ENCODE measurements around the gene IFT20.
A peak's percentile ranks its signal among the peaks of the same experiment; 100 is the strongest.

The IFT20 gene

DNA sequence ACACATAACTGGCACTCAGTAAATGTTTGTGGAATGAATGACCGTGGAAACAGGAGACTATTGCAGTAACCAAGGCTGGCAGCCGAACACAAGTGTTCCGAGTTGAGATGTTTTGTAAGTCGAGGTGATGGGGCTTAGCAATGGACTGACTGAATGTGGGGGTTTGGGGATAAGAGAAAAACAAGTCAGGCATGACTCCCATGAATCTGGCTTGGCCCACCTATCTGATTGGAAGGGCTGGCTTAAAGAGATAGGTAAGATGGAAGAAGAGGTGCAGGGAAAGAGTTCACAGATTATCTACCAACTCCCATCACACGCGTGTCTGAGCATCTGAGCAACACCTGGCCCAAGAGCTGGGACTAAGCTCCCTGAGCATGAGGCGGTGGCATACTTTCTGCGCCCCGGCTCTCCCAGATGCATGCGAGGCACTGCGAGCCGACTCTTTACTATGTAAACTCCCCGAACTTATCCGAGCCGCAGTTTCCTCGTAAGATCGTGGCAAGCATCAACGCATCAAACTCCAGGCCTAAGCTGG is 539 bp downstream of the IFT20 start:
- no peak for DNase-seq

DNA sequence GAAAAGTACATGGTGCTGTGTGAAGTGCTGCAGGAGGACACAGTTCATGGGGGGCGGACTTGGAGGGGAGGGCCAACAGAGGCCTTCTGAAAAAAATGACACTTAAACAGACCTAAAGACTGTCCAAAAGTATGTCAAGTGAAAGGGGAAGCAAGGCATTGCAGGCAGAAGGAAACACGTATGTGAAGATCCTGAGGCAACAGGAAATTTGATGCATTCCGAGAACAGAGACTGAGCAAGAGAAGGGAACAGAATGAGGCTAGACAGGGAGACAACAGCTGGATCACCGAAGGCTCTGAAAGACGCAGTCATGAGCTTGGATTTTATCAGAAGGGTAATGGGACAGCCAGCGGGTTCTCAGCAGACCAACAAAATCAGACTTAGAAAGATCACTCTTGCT is 1.1 kb downstream of the IFT20 start:
- DNase-seq = no peak

DNA sequence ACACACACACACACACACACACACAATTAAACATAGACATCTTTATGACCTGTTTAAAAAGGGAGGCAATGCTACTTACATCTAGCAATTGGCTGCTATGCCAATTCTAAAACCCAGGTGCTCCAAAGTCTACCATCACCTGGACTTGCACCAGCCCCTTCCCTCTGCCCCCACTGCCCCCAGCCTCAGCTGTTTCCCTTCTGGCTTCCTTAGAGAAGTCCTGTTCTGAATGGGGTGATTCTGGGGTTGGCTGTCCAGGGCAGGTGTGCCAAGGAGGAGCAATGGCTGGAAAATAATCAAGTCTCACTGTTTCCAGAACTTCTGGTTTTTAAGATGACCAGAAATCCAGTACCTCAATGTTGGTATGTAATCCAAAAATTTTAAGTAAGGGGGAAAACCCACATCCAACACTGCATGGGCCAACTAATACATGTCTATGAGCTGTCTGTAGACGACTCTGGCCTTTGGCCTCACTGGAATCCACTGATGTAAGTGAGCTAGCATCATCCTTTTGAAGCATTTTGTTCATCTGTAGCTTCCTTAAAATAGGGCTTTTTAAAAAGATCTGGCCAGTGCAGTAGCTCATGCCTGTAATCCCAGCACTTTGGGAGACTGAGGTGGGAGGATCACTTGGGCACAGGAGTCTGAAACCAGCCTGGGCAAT is 2.1 kb downstream of the IFT20 start:
- DNase-seq = no peak

DNA sequence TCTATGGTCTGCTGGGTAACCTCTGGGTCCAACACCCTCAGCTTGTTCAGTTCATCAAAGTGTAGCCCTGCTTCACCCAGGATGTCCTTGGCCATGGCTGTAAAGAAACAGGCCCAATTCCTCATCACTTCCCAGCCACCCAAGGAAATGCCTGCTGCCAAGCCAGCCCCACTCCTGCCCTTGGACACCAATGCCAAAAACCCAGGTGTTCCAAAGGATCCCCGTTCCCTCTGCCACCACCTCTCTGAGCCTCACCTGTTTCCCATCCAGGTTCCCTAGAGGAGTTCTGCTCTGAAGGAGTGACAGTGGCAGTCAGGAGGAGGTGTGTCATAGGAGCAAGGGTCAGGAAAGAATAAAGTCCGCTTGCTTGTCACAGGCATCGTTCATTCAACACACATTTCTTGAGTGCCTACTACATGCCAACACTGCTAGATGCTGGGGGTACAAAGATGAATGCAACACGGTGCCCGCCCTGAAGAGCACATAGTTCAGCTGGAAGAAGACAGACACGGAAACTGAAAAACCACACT is 3.3 kb downstream of the IFT20 start:
- no peak for DNase-seq

DNA sequence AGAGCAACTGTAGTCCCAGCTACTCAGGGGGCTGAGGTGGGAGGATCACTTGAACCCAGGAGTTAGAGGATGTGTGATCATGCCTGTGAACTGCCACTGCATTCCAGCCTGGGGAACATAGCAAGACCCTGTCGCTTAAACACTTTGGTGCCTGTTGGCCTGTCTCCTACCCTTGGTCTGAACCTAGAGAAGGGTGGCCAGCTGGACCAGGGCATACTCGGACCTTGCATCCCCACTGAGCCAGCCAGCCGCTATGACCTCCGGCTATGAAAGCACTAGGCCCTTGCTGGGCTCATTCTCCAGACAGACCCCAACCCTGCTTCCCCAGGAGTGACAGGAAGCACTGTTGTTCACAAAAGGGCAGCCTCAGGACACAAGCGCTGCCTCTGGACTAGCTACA is 4.6 kb downstream of the IFT20 start:
- DNase-seq = no peak

DNA sequence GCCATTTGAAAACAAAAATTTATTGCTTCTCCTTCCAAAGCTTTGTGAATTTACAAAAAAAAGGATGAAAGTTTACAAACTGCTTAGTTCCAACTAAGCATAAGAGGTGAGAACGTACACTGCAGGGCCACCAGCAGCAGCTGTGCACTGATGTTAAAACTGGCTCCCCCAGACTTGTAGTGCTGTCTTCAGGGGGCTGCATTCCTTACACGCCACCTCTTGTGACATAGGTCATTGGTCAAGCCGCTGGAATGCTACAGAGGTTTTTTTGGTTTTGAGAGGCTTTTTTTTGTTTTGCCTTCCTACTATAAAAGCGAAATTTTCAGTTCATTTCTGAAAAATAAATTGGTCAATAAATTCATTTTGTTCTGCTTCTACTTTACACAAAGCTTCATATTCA is 6.9 kb downstream of the IFT20 start:
- no peak for DNase-seq

DNA sequence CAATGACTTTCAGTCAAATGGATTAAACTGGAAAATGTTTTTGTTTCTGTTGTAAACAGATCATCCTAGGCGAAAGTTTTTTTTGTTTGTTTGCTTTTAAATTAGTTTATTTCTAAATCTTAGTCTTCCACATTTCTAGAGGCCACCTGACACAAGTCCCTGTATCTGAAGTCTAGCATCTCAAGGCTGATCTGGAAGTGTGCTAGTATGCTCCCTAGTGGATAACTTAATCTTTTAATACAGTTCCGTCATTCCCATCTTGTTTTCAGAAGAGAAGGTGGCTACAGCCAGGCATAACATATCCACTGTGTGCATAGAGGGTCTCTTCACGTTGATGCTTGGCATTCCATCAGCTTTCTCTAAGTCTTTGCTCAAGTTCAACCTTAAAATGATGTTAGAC is 7.6 kb downstream of the IFT20 start:
- no peak for DNase-seq

DNA sequence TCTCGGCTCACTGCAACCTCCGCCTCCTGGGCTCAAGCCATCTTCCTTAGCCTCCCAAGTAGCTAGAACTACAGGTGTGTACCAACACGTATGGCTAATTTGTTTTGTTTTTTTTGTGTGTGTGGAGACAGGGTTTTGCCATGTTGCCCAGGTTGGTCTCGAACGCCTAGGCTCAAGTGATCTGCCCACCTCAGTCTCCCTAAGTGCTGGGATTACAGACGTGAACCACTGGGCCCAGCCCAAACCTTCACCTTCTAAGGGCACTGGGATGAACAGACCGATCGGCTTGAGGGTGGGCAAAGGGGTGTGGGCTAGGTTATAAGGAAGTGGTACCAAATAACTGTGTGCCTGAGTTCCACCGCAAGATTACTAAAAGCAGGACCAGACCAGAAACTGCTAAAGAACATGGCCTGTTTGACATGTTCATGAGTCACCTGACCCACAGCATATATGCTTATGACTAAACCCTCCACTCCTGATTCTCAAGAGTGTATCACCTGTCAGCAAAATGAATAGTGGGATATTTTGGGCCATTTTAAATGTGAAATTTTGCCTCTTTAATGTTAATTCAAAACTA is 8.2 kb downstream of the IFT20 start:
- DNase-seq = no peak

DNA sequence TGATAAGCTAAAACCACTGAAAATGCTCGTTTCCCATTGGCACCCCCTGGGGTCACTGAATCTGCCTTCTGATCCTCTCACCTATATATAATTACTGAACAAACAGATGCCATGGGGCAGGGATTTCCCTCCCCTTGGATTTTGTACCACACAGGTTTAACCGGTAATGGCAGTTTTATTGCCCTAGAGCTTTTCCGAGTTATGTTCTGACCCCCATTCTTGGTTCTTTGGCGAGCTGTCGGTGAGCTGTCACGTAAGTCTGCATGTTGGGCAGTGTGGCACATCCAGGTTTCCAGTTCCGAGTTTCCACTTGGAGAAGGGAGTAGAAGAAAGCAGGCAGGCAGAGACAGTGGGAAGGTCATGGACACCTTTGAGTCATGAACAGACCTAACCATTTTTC is 9.2 kb downstream of the IFT20 start:
- no peak for DNase-seq

DNA sequence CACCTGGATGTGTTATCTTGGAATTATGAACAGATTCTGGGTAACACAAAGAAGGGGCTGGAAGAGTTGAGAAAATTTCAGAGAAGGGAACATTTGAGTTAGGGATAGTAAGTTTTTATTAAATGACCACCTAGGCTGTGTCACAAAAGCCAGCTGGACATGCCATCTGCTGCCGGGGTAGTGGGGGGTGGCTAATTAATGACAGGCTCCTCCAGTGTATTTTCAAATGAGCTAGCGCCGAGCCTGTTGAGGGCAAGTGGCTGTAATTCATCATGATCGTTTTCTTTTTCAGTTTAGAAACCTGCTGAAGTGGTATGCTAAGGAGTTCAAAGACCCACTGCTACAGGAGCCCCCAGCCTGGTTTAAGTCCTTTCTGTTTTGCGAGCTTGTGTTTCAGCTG is 10.1 kb downstream of the IFT20 start:
- DNase-seq = no peak

DNA sequence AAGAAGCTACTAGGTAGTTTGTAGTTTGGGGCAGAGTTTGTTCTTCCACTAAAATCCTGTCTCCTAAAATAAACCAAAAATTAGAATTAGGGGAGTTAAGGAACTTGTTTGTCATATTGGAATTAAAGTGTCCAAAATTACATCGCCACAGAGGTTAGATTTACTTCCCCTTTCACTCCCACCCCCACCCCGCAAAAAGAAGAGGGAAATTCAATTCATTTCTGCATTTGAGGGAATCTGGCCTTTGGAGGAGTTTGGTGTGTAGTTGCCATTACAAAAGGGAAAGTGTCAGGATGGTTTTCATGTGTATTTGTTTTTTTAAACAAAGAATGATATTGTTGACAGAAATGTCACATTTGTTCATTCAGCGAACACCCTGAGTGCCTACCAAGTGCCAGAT is 10.5 kb downstream of the IFT20 start:
- DNase-seq = no peak

DNA sequence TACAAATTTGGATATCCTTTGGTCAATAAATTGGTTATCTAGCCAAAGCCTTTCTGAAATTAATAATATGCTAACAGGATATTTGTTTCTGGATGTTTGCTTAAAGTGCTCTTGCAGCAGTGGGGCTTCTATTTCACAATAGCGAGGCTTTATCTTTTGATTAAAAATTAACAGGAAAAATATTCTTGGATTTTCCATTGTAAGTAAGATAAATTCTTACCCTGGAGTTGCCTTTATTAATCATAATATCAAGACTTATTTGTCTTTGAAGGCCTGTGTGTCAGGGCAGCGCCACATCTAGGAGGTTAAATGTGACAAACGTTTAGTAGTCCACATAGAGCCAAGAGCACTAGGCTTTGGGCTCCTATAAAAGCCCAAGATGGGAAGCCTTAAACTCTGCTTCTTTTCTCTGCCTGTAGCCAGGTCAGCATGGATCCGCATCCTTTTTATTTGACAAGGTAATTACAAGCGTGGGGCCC is 11.0 kb downstream of the IFT20 start:
- no peak for DNase-seq

DNA sequence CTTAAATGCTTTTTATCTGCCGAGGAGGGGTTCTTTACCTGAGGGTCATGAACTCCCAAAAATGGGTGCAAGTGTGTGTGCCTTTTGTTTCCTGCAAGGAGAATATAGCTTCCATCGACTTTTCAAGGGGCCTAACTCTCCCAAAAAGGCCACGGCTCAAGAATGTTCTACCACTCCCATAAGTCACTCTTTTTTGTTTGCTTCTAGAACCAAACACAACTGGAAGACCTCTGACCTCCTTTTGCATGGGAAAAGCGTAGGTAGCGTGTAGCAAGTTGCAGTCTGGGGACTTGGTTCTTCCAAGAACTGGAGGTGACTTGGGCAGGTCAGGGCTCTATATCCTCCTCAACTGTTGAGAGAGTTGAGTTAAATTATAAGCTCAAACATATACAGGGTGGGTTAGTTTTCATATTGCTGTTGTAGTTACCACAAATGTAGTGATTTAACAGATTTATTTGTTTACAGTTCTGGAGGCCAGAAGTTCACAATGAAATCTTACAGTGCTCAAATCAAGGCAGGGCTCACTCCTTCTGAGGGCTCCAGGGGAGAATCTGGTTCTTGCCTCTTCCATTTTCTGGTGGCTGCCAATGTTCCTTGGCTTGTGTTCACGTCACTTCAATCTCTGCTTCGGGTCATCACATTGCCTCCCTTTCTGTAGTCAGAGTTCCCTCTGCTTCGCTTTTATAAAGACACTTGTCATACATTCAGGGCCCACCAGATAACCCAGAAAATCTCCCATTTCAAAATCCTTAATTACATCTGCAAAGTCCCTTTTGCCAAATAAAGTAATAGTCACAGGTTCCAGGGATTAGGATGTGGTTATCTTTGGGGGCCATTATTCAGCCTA is 14.8 kb downstream of the IFT20 start:
- no peak for DNase-seq

DNA sequence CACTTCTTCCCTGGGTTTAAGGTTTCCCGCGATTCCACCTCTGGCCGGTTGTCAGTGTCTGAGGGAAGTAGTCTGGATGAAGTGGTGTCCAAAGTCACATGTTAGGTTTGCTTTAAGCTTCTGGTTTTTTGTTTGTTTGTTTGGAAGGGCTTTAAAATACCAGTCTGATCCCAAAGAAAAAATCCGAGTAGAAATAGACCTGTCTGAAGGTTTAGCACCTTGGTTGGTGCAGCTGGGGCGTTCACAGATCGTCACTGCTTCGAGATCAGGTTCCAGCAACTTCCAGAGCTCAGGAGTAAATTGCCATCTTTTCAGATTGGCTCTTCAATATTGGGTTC is 15.7 kb downstream of the IFT20 start:
- DNase-seq = no peak

DNA sequence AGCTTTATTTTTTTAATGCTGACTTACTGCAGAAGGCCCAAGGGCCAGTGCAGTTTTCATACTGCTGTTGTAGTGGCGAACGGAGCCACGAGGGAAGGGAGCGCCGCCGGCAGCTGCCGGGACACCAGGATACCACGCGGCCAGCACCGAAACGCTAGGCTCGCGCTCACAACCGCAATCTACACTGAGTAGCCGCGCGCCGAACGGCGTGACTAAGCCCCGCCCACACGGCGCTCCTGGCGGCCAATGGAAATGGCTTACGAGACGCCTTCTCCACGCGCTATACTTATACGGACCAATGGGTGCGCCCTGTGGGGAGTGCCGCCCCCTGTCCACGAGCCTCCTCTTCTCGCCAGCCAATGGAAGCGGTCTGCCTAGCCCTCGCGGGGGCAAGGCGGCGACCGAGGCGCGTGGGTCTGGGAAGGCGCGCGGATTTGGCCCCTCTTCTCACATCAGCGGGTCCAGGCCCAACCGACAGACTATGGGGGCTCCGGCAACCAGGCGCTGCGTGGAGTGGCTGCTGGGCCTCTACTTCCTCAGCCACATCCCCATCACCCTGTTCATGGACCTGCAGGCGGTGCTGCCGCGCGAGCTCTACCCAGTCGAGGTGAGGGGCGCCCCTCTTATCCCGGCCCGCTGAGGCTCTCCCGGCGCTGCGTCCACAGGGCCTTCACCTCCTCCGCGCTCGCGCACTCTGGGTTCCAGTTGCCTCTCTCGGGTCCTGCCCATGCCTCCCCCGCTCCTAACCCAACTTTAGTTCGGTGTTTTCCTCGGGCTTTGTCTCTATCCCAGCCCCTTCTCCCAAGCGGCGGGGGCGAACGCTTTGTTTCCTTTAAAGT is 16.3 kb downstream of the IFT20 start, which contains the start of gene TMEM97:
Gene TMEM97, plus strand, starts transcription at position 442 of the 839 bp plus-strand sequence. Its CDS starts 40 bp downstream, at position 482.
- peak; percentile 94 for DNase-seq

DNA sequence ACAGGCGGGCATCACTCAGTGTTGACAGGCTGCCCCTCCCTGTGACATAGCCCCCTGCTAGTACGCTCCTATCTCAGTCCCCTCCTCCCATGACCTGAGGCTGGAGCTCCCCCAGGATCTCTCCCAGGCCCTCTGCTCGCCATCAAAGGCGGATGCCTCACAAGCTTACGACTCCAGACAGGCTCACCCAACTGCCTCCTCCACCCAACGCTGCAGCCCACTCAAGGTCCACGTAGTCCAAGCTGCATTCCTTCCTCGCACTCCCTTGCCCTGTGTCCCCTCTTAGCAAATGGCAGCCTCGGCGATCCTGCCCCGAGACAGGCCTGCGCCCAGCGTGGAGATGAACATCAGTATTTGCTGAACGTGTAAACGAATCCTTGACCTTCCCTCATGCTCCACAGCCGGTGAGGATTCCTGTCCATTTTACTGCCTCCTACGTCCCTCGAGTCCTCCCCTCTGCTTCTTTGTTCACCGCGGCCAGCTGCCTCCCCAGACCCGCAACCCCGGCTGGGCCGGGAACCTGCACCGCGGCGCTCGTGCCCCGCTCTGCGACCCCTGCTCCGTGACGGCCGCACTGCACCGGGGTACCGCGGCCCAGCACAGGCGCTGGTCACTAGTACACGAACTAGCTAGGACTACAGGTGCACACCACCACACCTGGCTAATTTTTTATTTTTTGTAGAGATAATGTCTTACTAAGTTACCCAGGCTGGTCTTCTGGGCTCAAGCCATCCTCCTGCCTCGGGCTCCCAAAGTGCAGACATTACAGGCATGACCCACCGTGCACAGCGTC is 17.1 kb downstream of the IFT20 start:
- DNase-seq = no peak

DNA sequence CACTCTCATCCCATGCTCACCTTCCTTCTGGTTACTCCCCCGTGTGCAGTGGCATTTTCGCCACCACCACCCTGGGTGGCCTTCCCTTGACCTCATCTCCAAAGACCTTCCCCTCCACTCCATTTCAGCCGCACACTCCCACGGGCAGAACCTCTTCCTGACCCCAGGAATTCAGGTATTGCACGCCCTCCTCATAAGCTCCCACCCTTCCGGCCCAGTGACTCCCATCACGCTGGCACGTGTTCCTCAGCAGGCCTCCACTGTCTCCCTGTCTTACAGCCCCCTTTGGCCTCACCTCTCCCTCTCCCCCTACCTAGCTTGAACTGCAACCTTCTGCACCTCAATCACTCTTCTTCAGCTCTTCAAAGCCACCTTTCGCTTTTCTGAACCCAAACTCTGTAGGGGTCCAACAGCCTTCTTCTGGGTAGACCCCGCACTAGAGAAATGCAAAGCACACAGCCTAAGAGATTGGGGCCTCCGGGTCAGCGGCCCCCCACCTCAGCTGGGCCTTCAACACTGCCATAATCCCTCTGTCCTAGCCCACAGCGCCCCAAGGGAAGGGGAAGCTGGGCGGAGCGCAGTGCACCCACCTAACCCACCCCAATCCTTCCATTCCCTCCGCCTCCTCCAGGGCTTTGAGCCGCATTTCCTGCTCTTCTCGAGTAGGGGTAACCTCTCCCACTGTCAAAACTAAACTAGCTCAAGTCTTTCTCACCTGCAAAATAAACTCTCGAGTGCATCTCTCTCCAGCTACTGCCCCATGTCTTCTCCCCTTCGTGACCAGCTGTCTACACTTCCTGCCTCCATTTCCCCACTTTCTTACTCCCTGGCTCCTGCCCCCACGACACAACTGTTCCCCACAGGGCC is 17.9 kb downstream of the IFT20 start:
- no peak for DNase-seq

DNA sequence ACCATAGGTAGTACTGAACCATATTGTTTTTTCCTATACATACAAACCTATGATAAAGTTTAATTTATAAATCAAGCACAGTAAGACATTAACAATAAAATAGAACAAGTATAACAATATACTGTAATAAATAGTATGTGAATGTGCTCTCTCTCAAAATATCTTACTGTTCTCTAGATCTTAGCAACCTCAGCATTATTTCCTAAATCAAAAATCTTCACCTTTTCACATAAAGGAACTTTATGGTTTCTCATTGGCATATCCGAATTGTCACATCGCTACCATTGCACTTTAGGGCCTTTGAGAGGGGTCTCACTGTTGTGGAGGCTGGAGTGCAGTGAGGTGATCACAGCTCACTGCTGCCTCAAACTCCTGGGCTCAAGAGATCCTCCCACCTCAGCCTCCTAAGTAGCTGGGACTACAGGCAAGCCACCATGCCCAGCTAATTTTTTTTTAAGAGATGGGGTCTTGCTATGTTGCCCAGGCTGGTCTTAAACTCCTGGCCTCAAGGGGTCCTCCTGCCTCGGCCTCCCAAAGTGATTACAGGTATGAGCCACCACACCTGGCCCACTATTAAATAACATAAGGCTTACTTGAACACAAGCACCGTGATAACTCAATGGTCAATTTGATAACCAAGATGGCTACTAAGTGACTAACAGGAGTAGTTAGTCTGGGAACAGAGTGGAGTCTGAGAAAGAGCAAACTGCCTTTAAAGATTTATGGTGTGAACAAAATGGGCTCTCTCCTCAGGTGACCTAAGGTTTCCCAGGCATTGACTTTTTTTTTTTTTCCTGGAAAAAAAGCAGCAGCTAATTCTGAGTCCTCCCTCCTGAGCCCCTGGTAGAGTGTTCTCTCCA is 19.2 kb downstream of the IFT20 start:
- DNase-seq = no peak

DNA sequence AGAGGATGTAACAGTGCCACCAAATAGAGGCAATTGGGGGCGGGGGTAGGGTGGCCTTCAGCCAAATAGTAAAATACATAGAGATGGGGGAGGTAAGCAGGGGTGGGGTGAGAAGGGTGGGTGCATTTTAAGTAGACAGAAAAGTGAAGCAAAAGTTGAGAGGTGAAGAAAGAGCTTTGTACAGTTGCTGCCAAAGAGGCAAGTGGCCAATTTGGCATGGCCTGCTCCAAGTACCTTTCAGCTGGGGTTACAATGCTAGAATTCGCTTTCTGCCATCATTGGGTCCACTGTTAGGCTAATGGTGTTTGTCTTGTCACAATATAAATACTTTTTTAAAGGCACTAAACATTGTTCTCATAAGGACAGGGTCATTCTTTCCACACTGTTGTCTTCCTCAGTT is 21.4 kb downstream of the IFT20 start:
- no peak for DNase-seq

DNA sequence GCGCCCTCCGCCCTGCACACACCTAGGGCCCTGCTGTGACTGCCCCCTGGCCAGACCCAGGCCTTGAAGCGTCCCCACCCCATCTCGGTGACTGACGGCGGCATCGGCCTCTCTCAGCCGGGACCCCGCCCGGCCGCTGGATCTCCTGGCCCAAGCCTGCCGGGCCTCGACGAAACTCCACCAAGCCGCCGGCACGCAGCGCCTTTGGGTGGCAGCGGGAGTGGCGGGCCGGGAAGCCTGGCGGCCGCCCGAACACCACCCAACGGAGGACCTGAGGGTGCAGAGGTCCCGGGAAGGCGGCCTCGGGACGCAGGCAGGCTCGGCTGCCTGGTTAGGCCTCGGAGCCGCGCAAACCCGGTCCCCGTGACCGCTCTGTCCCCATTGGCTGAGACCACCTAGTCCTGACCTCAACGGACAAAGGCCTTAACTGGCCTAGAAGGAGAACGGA is 28.3 kb downstream of the IFT20 start:
- DNase-seq = no peak
